Mucosa of rectum (tissue), 2 donors: ENCODE measurements around the gene CIBAR2.

ENCODE experiments used
- H3K27ac ChIP-seq, 2 donors: one replicate each; pipeline ENCODE4 v1.7.0; 2013; ENCODE audit warnings: inconsistent platforms in 2 of 2, low read depth in 2 of 2, low read length in 2 of 2
- H3K27me3 ChIP-seq, 2 donors: one replicate each; pipeline ENCODE4 v1.7.0; 2013; ENCODE audit warnings: low read length in 2 of 2; ENCODE audit not compliant: control insufficient read depth in 2 of 2, insufficient read depth in 2 of 2
- H3K36me3 ChIP-seq, 2 donors: one replicate each; pipeline ENCODE4 v1.7.0; 2013; ENCODE audit warnings: low read length in 2 of 2; ENCODE audit not compliant: control insufficient read depth in 2 of 2, insufficient read depth in 2 of 2
- H3K4me1 ChIP-seq, 2 donors: one replicate each; pipeline ENCODE4 v1.7.0; 2013; ENCODE audit warnings: low read length in 2 of 2, mild to moderate bottlenecking in 1 of 2; ENCODE audit not compliant: control insufficient read depth in 2 of 2, insufficient read depth in 2 of 2
- H3K4me3 ChIP-seq, 2 donors: one replicate each; pipeline ENCODE4 v1.7.0; 2013; ENCODE audit warnings: low read length in 2 of 2
- H3K9ac ChIP-seq, 2 donors: one replicate each; pipeline ENCODE4 v1.7.0; 2013; ENCODE audit warnings: low read length in 2 of 2, low read depth in 1 of 2, mild to moderate bottlenecking in 1 of 2
- H3K9me3 ChIP-seq, 2 donors: one replicate each; pipeline ENCODE4 v1.7.0; 2013; ENCODE audit warnings: low read length in 2 of 2; ENCODE audit not compliant: control insufficient read depth in 2 of 2
- donor health status: healthy.
- donor health status: Normal muscosa, but diverticular disease.

The CIBAR2 gene

GRCh38 chr16:85084841-85085510 is 27.3 kb downstream of the CIBAR2 start:
- H3K9ac ChIP-seq = no peak overlapping the region
- H3K27me3 ChIP-seq = no peaks in the 10 kb centered on the region
- no peaks in the 10 kb centered on the region for H3K9me3 ChIP-seq
- no peak overlapping the region for H3K4me3 ChIP-seq
- peaks cover 14 to 21% of the 10 kb centered on the region in 2 donors for H3K36me3 ChIP-seq
- no peak overlapping the region for H3K27ac ChIP-seq
- peaks cover 7 to 10% of the 10 kb centered on the region in 2 donors for H3K4me1 ChIP-seq

GRCh38 chr16:85083051-85083639 is 29.1 kb downstream of the CIBAR2 start:
- H3K27me3 ChIP-seq = no peaks in the 10 kb centered on the region
- H3K4me1 ChIP-seq = peaks cover 7 to 10% of the 10 kb centered on the region in 2 donors
- H3K4me3 ChIP-seq = no peak overlapping the region
- no peak overlapping the region for H3K27ac ChIP-seq
- peaks cover 19 to 26% of the 10 kb centered on the region in 2 donors for H3K36me3 ChIP-seq
- H3K9ac ChIP-seq = no peak overlapping the region
- no peaks in the 10 kb centered on the region for H3K9me3 ChIP-seq

GRCh38 chr16:85082173-85083050 is 29.9 kb downstream of the CIBAR2 start:
- Histone ChIP-seq H3K9ac (no peak overlapping the region), H3K4me1 (peaks cover 7 to 10% of the 10 kb centered on the region in 2 donors), H3K4me3 (no peak overlapping the region), H3K27ac (no peak overlapping the region), H3K9me3 (no peaks in the 10 kb centered on the region), H3K27me3 (no peaks in the 10 kb centered on the region), H3K36me3 (peaks cover 25 to 26% of the 10 kb centered on the region in 2 donors)

GRCh38 chr16:85081765-85082164 is 30.5 kb downstream of the CIBAR2 start:
- Histone ChIP-seq H3K9ac (no peak overlapping the region), H3K4me3 (no peak overlapping the region), H3K36me3 (peaks cover 25 to 26% of the 10 kb centered on the region in 2 donors), H3K27me3 (no peaks in the 10 kb centered on the region), H3K4me1 (peaks cover under 1 to 6% of the 10 kb centered on the region in 2 donors), H3K27ac (no peak overlapping the region), H3K9me3 (no peaks in the 10 kb centered on the region)

- H3K36me3 ChIP-seq = peaks cover 27 to 30% of the 10 kb centered on the region in 2 donors
- H3K4me3 ChIP-seq = no peak overlapping the region
- no peak overlapping the region for H3K27ac ChIP-seq
- no peaks in the 10 kb centered on the region for H3K9me3 ChIP-seq
- no peak overlapping the region for H3K9ac ChIP-seq
- H3K4me1 ChIP-seq = no peaks in the 10 kb centered on the region
- H3K27me3 ChIP-seq = no peaks in the 10 kb centered on the region
Observed at GRCh38 chr16:85081038-85081437, 31.2 kb downstream of the CIBAR2 start.

- Histone ChIP-seq H3K4me3 (no peak overlapping the region), H3K9me3 (no peaks in the 10 kb centered on the region), H3K27me3 (no peaks in the 10 kb centered on the region), H3K27ac (no peak overlapping the region), H3K36me3 (peaks cover 34 to 36% of the 10 kb centered on the region in 2 donors), H3K4me1 (no peaks in the 10 kb centered on the region), H3K9ac (no peak overlapping the region)
Observed at GRCh38 chr16:85079785-85080570, 32.3 kb downstream of the CIBAR2 start.

- H3K4me1 ChIP-seq = no peaks in the 10 kb centered on the region
- H3K27me3 ChIP-seq = no peaks in the 10 kb centered on the region
- peaks cover 34 to 36% of the 10 kb centered on the region in 2 donors for H3K36me3 ChIP-seq
- no peak overlapping the region for H3K4me3 ChIP-seq
- H3K9ac ChIP-seq = no peak overlapping the region
- H3K27ac ChIP-seq = no peak overlapping the region
- H3K9me3 ChIP-seq = no peaks in the 10 kb centered on the region
Observed at GRCh38 chr16:85078952-85079351, 33.3 kb downstream of the CIBAR2 start.

GRCh38 chr16:85078226-85078625 is 34.0 kb downstream of the CIBAR2 start:
- H3K27ac ChIP-seq = no peak overlapping the region
- no peaks in the 10 kb centered on the region for H3K9me3 ChIP-seq
- no peaks in the 10 kb centered on the region for H3K27me3 ChIP-seq
- peaks cover 36 to 38% of the 10 kb centered on the region in 2 donors for H3K36me3 ChIP-seq
- no peak overlapping the region for H3K9ac ChIP-seq
- H3K4me1 ChIP-seq = no peaks in the 10 kb centered on the region
- no peak overlapping the region for H3K4me3 ChIP-seq

GRCh38 chr16:85077576-85078125 is 34.6 kb downstream of the CIBAR2 start:
- no peaks in the 10 kb centered on the region for H3K9me3 ChIP-seq
- H3K27me3 ChIP-seq = no peaks in the 10 kb centered on the region
- no peak overlapping the region for H3K27ac ChIP-seq
- peaks cover 41 to 43% of the 10 kb centered on the region in 2 donors for H3K36me3 ChIP-seq
- H3K9ac ChIP-seq = no peak overlapping the region
- H3K4me3 ChIP-seq = no peak overlapping the region
- no peaks in the 10 kb centered on the region for H3K4me1 ChIP-seq
